Transverse colon (tissue), 4 donors: Measurements from ENCODE around the gene OR12D1.

ENCODE experiments used
- POLR2A ChIP-seq: fragments of 450-650 bp; IDR thresholded peaks from one replicate; pipeline ENCODE4 v1.6.1; 2016; ENCODE audit warnings: antibody characterized with exemption, mild to moderate bottlenecking, moderate library complexity
- POLR2AphosphoS5 ChIP-seq, 3 donors: sonication (generic); formaldehyde crosslinking; IDR thresholded peaks; one replicate each; pipeline ENCODE4 v1.6.1; 2016; ENCODE audit warnings: antibody characterized with exemption in 3 of 3
- TF ChIP-seq, protein P1 (sequence below), 5 experiments: fragments of 200-600 bp in 3 of 5; fragments of 450-650 bp in 2 of 5; sonication (generic) in 3 of 5; IDR thresholded peaks; 1 replicate in 2 of 5; 2 replicates in 3 of 5; pipeline ENCODE4 v1.5.1; 2016 to 2017; ENCODE audit warnings: antibody characterized with exemption in 5 of 5, inconsistent platforms in 3 of 5, mild to moderate bottlenecking in 2 of 5, moderate library complexity in 1 of 5

DNA sequence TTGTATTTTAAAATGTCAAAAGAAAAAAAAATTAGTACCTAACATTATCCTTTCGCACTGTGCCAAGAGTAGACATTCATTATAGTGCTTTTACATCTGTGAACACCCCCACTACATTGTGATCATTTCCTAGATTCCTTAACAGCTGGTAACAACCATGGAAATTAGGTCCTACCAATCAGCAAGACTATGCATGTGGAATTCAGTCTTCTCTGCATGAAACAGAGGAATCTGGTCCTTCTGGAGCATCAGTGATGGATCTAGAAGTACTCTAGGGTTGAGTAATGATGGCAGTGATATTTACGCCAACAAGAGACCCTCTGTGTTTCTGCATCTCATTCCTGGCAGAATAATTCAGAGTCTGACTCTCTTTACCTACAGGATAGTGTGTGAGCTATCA lies 9.4 kb downstream of the OR12D1 start:
- TF ChIP-seq POLR2AphosphoS5 (IDR thresholded peaks at IDR 0.05) (no peak), POLR2A (no peak)
- TF ChIP-seq, protein P1, sequence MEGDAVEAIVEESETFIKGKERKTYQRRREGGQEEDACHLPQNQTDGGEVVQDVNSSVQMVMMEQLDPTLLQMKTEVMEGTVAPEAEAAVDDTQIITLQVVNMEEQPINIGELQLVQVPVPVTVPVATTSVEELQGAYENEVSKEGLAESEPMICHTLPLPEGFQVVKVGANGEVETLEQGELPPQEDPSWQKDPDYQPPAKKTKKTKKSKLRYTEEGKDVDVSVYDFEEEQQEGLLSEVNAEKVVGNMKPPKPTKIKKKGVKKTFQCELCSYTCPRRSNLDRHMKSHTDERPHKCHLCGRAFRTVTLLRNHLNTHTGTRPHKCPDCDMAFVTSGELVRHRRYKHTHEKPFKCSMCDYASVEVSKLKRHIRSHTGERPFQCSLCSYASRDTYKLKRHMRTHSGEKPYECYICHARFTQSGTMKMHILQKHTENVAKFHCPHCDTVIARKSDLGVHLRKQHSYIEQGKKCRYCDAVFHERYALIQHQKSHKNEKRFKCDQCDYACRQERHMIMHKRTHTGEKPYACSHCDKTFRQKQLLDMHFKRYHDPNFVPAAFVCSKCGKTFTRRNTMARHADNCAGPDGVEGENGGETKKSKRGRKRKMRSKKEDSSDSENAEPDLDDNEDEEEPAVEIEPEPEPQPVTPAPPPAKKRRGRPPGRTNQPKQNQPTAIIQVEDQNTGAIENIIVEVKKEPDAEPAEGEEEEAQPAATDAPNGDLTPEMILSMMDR (IDR thresholded peaks at IDR 0.05), result no peak
